Activated CD4-positive, alpha-beta T cell treated with anti-CD3 and anti-CD28 coated beads, Interleukin-2, Interleukin-6, amounts not matched to agents 100 ng/mL and 50 ng/mL, durations not matched to agents 16 hours and 8 hours (primary cell): ENCODE data around the gene TRIM25.
A peak's percentile ranks its signal among the peaks of the same experiment; 100 is the strongest.

Experiments used
- DNase-seq: peaks from one replicate; pipeline ENCODE4 v3.0.0-alpha.2; 2020

Gene TRIM25

GRCh38 chr17:56913867-56914580, at the start of gene TRIM25:
TRIM25 (minus strand) TSS chr17:56914049; CDS start chr17:56913988, 61 bp downstream.
- peak; percentile 95 for DNase-seq

- DNase-seq: peak; percentile 97
These were observed 47.0 kb upstream of the TRIM25 start, which contains the start of gene COIL for GRCh38 chr17:56960596-56961538. COIL (minus strand) TSS chr17:56961050; CDS start chr17:56961019, 31 bp downstream.

GRCh38 chr17:56956992-56957391, 43.1 kb upstream of the TRIM25 start:
- no peak for DNase-seq

GRCh38 chr17:56949595-56949994, 35.7 kb upstream of the TRIM25 start:
- no peak for DNase-seq

GRCh38 chr17:56948491-56948890, 34.6 kb upstream of the TRIM25 start:
- DNase-seq: no peak

GRCh38 chr17:56947741-56948140, 33.9 kb upstream of the TRIM25 start:
- no peak for DNase-seq

GRCh38 chr17:56945938-56946505, 32.2 kb upstream of the TRIM25 start:
- no peak for DNase-seq

- peak; percentile 15 for DNase-seq
These were observed 29.8 kb upstream of the TRIM25 start for GRCh38 chr17:56943505-56944125.

- peak; percentile 68 for DNase-seq
These were observed 26.1 kb upstream of the TRIM25 start for GRCh38 chr17:56939869-56940484.

- peak; percentile 27 for DNase-seq
These were observed 24.4 kb upstream of the TRIM25 start for GRCh38 chr17:56938206-56938605.

GRCh38 chr17:56937687-56938086, 23.8 kb upstream of the TRIM25 start:
- DNase-seq: peak; percentile 11

- no peak for DNase-seq
These were observed 23.0 kb upstream of the TRIM25 start for GRCh38 chr17:56936697-56937322.

GRCh38 chr17:56935461-56935860, 21.6 kb upstream of the TRIM25 start:
- DNase-seq: no peak

- peak; percentile 46 for DNase-seq
These were observed 20.4 kb upstream of the TRIM25 start for GRCh38 chr17:56934280-56934679.

GRCh38 chr17:56933868-56934267, 20.0 kb upstream of the TRIM25 start:
- DNase-seq: no peak

- DNase-seq: no peak
These were observed 19.4 kb upstream of the TRIM25 start for GRCh38 chr17:56933151-56933745.

GRCh38 chr17:56930739-56931337, 17.0 kb upstream of the TRIM25 start:
- DNase-seq: no peak

- no peak for DNase-seq
These were observed 15.6 kb upstream of the TRIM25 start for GRCh38 chr17:56929362-56929969.

- no peak for DNase-seq
These were observed 14.7 kb upstream of the TRIM25 start for GRCh38 chr17:56928586-56928985.

- no peak for DNase-seq
These were observed 12.9 kb upstream of the TRIM25 start for GRCh38 chr17:56926704-56927103.

GRCh38 chr17:56926270-56926669, 12.4 kb upstream of the TRIM25 start:
- DNase-seq: no peak
